Posterior cingulate gyrus (tissue), 11 donors: ENCODE data around the gene SNAPC5.
"Not testable (repeated sequence)": the region's sequence is repeated elsewhere in the genome, so short reads cannot be mapped to it uniquely, and the experiment has no call there.

Experiments used
- DNase-seq, 10 donors: peaks; one replicate each; pipeline versions ENCODE4 v3.0.0 to v3.0.0-alpha.2; 2020 to 2021; ENCODE audit warnings: mixed read lengths in 3 of 10
- intact Hi-C: fragments of 100-400 bp; cut with DNase I; formaldehyde crosslinking; loops from one replicate; pipeline ENCODE4 v1.15.1; 2023

SNAPC5 gene

GRCh38 chr15:66494262-66494661 lies 3.3 kb downstream of the SNAPC5 start:
- DNase-seq, result no peak
- intact Hi-C loops, result no loop called here

- DNase-seq, result no peak
- intact Hi-C loops, result no loop called here
Measured at GRCh38 chr15:66491846-66492245, 5.7 kb downstream of the SNAPC5 start.

GRCh38 chr15:66489179-66489791 lies 8.3 kb downstream of the SNAPC5 start:
- intact Hi-C loops, result no loop called here
- no peak for DNase-seq

- DNase-seq, result no peak
Measured at GRCh38 chr15:66488525-66488924, 9.0 kb downstream of the SNAPC5 start.

GRCh38 chr15:66486887-66487286 lies 10.7 kb downstream of the SNAPC5 start:
- intact Hi-C loops, result no loop called here
- no peak for DNase-seq

More at GRCh38 chr15:66488525-66488924, 9.0 kb downstream of the SNAPC5 start:
- intact Hi-C loops, result no loop called here

GRCh38 chr15:66484539-66485112 lies 12.9 kb downstream of the SNAPC5 start:
- intact Hi-C loops, result no loop called here
- no peak for DNase-seq

- intact Hi-C loops, result no loop called here
- DNase-seq, result no peak
Measured at GRCh38 chr15:66483131-66483566, 14.4 kb downstream of the SNAPC5 start.

- peak in 8 of 10 donors; percentile 32 to 91 (median 64) for DNase-seq
- intact Hi-C loops, result no loop called here
Measured at GRCh38 chr15:66482539-66482938, 15.0 kb downstream of the SNAPC5 start.

GRCh38 chr15:66481107-66481856 lies 16.3 kb downstream of the SNAPC5 start:
- intact Hi-C loops, result no loop called here
- no peak for DNase-seq

- DNase-seq, result no peak
- intact Hi-C loops, result no loop called here
Measured at GRCh38 chr15:66480267-66480666, 17.3 kb downstream of the SNAPC5 start.

- intact Hi-C loops, result no loop called here
- DNase-seq, result peak in 8 of 10 donors; percentile 24 to 93 (median 62)
Measured at GRCh38 chr15:66477011-66477410, 20.6 kb downstream of the SNAPC5 start.

GRCh38 chr15:66476535-66476934 lies 21.0 kb downstream of the SNAPC5 start:
- intact Hi-C loops, result no loop called here
- peak in 4 of 10 donors; percentile 28 to 88 (median 60) for DNase-seq

- intact Hi-C loops, result no loop called here
- no peak for DNase-seq
Measured at GRCh38 chr15:66474963-66475362, 22.6 kb downstream of the SNAPC5 start.

GRCh38 chr15:66474135-66474534 lies 23.4 kb downstream of the SNAPC5 start:
- DNase-seq, result no peak

GRCh38 chr15:66472176-66472999 lies 25.2 kb downstream of the SNAPC5 start:
- DNase-seq, result peak in 1 of 10 donors; percentile 17
- intact Hi-C loops, result no loop called here

More at GRCh38 chr15:66474135-66474534, 23.4 kb downstream of the SNAPC5 start:
- intact Hi-C loops, result no loop called here

- intact Hi-C loops, result not testable (repeated sequence)
Measured at GRCh38 chr15:66470825-66471224, 26.7 kb downstream of the SNAPC5 start.

GRCh38 chr15:66467162-66468040 lies 30.2 kb downstream of the SNAPC5 start:
- intact Hi-C loops, DNase-seq: not testable (repeated sequence)

More at GRCh38 chr15:66470825-66471224, 26.7 kb downstream of the SNAPC5 start:
- DNase-seq, result not testable (repeated sequence)

- intact Hi-C loops, DNase-seq: not testable (repeated sequence)
Measured at GRCh38 chr15:66465294-66465693, 32.3 kb downstream of the SNAPC5 start.

GRCh38 chr15:66462627-66463026 lies 34.9 kb downstream of the SNAPC5 start:
- intact Hi-C loops, result no loop called here
- no peak for DNase-seq

GRCh38 chr15:66461917-66462316 lies 35.6 kb downstream of the SNAPC5 start:
- no peak for DNase-seq
- intact Hi-C loops, result no loop called here
